SKM-1 (cell line): Measurements from ENCODE around the gene SERPINA4.
"Not testable (repeated sequence)": the region's sequence is repeated elsewhere in the genome, so short reads cannot be mapped to it uniquely, and the experiment has no call there.

Source experiments
- DNase-seq: peaks from one replicate; lab custom pipeline; 2025; ENCODE audit not compliant: unreplicated experiment; lab: John Stamatoyannopoulos, UW

SERPINA4 gene

DNA sequence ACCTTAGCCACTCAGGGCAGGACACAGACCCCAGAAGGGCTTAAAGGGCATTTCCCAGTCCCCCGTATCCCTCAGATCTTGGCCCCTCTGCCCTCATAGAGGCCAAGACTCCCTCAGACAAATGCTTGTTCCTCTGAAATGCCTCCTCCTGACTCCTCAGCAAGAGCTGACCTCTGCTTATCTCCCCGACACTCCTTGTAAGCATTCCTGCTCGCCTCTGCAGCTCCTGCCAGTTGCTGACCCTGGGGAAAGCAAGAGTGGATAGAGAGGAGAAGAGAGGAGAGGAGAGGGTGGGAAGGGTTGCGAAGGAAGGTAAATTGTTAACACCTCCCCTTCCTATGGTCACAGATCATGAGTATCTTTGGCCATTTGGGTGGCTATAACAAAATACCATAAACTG, 27.1 kb downstream of the SERPINA4 start:
- DNase-seq: no peak

DNA sequence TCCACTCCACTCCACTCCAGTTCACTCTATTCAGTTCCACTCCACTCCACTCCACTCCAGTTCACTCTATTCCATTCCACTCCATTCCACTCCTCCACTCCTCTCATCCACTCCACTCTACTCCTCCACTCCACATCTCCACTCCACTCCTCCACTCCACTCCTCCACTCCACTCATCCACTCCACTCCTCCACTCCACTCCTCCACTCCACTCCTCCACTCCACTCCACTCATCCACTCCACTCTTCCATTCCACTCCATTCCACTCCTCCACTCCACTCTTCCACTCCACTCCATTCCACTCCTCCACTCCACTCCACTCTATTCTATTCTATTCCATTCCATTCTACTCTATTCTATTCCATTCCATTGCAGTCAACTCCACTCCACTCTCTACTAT, 29.8 kb downstream of the SERPINA4 start:
- no peak for DNase-seq

DNA sequence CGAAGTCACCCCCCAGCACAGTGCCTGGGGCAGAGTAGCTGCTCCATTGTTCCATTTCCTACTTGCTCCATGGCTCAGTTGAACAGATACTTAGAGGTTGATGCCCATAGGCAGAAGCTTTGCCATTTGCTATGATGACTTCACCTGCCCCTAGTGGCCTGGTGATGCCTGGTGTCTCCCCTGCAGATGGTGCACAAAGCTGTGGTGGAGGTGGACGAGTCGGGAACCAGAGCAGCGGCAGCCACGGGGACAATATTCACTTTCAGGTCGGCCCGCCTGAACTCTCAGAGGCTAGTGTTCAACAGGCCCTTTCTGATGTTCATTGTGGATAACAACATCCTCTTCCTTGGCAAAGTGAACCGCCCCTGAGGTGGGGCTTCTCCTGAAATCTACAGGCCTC, 30.6 kb downstream of the SERPINA4 start:
- DNase-seq: no peak

DNA sequence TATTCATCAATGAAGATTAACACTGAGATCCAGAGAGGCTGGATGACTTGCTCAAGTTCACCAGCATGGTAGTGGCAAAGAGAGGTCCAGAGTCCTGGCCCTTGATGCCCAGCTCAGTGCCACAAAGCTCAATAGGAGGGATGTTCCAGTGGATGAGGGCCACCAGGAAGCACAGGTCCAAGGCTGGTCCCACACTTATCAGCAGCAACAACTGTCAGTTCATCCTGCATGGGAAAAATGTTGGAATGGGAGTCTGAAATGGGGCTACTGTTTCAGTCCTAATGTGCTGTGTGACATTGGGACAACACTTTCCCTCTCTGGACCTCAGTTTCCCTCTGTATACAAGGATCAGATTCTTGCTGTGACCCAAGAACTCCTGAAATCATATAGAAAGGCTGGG, 31.2 kb downstream of the SERPINA4 start:
- no peak for DNase-seq

GRCh38 chr14:94593376-94593748, 32.1 kb downstream of the SERPINA4 start:
- no peak for DNase-seq

GRCh38 chr14:94593749-94594431, 32.6 kb downstream of the SERPINA4 start:
- DNase-seq: no peak

DNA sequence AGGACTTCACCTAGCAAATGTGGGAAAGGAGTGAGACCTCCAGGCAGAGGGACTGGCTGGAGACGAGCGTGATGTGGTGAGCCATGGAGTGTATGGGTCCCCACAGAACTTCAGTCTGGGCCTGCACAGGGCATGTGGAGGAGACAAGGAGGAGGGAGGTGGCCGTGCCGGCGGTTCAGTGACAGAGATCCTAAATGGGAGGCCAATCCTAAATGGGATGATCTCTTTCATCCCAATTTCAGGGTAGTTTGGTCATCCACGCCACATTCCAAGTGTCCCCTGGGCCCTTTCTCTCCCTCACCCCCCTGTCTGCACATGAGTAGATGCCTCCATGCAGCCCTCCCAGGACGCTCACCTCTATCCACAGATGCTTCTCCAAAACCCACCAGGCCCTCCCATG, 33.2 kb downstream of the SERPINA4 start:
- no peak for DNase-seq

DNA sequence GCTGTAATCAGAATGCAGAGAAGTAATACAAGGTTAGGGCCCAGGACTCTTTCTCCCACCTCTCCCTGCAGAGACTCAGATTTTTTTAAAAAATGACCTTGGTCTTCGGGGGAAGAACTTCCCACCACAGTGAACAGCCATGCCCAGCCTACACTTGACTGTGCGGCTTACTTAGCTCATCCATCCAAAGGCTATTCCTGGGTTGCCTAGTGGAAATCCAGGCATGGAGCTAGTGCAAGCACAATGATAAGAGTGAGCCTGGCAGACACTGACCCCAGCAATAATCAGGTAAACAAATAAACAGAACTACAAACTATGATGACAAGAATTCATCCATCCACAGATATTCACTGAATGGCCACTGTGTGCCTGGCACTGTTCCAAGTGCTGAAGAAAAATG, 34.7 kb downstream of the SERPINA4 start:
- DNase-seq: no peak

DNA sequence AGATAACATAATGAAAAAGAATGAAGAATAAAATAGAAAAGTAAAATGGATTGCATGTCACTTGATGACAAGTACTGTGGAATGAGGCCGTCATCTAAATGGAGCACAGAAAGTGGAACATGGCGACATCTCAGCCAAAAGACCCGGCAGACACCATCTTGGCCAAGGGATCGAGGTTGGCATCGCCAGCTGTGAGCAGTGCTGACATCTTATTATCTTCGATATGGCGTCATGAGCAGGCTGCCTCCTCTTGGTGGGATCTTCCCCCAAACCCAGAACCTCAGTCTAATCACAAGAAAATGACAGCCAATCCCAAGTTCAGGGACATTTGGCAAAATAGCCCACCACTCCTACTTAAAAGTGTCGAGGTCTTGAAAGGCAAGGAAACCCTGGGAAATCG, 35.1 kb downstream of the SERPINA4 start:
- no peak for DNase-seq

DNA sequence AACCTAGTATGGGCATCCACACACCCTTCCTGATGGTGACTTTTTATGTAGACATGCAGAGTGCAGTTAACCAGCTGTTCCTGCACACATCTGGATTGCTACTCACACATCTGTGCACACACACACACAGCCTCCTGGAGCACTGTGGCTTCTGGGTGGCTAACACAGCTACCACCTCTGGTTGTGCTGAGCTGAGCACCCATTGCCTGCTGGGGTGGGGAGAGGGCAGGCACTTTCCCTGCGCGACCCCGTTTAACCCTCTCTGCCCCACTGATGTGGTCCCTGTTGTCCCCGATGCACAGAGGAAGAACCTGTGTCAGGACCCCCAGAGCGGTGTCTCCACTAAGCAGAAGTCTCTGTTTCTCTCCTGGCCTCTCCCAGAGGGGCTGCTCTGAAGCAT, 36.5 kb downstream of the SERPINA4 start:
- no peak for DNase-seq

- DNase-seq: no peak
Measured at GRCh38 chr14:94598506-94598815, 37.2 kb downstream of the SERPINA4 start.

DNA sequence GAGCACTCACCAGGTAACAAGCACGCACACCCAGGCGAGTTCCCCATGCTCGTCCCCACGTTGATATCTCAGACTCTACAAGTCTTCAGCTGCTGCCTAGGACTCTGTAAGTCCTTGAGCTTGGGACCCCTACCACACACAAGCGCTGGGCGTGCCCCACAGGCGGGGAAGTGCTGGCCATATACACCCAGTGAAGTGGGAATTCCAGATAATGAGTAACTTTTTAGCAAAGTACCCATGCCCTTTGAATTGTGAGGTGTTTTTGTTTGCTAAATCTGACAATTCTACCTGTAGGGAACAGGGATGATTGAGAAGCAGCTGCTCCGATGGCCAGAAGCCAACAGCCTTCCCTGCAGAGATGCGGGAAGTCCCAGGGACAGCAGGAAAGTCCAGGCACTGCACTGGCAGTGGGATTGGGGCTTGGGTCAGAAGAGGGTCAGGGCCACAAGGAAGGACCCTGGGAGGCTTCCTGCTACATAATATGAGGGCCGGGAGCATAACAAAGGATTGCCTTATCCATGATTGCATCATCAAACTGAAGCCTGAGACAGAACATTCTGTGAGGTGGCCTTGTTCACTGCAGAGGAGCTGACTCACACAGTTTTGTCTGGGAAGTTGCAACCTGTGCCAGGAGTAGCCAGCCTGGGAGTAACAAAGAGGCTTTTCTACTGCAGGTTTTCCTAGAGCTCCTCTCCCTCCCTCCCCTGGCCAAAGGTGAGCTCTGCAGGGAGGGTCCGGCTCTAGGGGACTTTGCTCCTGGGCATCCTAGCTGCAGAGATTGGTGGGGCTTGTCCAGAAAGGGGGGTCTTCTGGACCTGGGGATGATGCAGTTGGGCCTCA, 37.8 kb downstream of the SERPINA4 start:
- DNase-seq: no peak

- DNase-seq: no peak
Measured at GRCh38 chr14:94599656-94600004, 38.4 kb downstream of the SERPINA4 start.

- DNase-seq: no peak
Measured at GRCh38 chr14:94600148-94600545, 38.9 kb downstream of the SERPINA4 start.

DNA sequence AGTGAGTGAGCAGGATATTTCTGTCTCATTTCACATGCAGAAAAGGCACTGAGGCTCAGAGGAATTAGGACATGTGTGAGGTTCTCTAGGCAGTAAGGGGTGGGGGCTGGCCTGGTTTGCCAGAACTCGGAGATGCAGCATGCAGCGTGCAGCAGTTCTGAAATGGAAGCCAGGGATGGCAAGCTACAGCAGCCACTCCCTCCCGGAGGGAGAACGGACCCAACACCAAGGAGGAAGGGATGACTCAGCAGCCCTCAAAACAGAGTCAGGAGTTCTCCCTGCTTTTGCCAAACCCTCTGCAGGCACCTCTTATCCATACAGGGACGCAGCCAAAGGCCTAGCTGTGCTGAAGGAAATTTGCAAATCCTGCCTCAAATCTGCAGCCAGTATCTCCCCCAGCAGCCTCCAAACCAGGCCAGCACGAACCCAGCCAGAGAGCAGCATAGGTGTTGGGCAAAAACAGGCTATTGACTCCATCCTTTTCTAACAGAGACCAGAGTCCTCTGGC, 40.7 kb downstream of the SERPINA4 start:
- DNase-seq: no peak

DNA sequence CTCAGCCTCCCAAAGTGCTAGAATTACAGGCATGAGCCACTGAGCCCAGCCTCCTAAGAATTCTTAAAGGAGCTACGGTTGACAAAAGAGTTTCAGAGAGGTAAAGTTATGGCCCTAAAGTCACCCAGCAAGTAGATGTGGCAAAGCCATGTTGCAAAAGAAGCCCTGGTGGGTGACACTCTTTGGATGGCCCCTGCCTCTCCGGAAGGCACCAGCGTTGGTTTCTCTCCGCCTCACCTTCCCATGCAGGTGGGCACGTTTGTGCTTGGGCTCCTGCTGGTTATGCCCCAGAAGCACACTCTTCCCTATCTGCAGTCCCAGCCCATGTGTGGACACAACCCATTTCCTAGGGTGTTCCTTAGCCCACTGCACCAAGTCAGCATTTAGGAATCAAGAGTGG, 41.5 kb downstream of the SERPINA4 start:
- no peak for DNase-seq

DNA sequence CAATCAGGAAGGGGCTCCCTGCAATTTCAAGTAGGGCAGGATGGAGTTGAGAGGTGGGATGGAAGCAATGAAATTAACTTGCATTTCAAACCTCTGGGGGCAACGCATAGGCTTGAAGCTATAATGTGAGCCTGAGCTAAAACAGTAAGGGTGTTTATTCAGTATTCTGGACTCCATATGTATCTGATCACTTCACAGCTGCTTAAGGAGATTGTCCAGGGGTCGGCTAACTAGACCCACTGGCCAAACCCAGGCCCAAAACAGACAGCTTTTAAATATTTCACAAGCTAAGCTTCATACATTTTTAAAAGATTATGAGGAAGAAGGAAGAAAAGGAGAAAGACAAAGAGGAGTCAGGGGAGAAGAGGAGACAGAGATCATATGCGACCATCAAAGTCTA, 44.1 kb downstream of the SERPINA4 start:
- no peak for DNase-seq

DNA sequence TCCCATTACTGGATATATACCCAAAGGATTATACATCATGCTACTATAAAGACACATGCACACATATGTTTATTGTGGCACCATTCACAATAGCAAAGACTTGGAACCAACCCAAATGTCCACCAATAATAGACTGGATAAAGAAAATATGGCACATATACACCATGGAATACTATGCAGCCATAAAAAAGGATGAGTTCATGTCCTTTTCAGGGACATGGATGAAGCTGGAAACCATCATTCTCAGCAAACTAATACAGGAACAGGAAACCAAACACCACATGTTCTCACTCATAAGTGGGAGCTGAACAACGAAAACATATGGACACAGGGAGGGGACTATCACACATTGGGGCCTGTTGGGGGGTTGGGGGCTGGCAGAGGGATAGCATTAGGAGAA, 47.7 kb downstream of the SERPINA4 start:
- not testable (repeated sequence) for DNase-seq

- no peak for DNase-seq
Measured at GRCh38 chr14:94611179-94611578, 49.9 kb downstream of the SERPINA4 start.

DNA sequence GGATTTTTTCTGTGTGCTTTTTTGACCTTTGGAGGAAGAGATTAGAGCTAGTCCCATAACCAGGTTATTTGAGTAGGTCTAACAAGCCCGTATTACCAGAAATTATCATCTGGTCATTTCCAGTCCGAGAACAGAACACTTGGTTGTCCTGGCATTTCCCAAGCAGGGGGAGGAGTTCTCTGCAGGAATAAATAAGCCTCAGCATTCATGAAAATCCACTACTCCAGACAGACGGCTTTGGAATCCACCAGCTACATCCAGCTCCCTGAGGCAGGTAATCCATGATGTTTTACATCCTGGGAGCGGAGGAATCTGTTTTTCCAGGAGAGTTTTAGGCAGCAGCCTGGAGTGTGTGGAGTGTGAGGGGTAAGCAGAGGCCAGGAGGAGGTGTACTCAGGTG, 50.9 kb downstream of the SERPINA4 start, which contains the start of gene SERPINA3:
Gene SERPINA3, plus strand, starts transcription at position 218 of the 400 bp plus-strand sequence. CDS start 2,051 bp downstream, outside the sequence.
- no peak for DNase-seq

DNA sequence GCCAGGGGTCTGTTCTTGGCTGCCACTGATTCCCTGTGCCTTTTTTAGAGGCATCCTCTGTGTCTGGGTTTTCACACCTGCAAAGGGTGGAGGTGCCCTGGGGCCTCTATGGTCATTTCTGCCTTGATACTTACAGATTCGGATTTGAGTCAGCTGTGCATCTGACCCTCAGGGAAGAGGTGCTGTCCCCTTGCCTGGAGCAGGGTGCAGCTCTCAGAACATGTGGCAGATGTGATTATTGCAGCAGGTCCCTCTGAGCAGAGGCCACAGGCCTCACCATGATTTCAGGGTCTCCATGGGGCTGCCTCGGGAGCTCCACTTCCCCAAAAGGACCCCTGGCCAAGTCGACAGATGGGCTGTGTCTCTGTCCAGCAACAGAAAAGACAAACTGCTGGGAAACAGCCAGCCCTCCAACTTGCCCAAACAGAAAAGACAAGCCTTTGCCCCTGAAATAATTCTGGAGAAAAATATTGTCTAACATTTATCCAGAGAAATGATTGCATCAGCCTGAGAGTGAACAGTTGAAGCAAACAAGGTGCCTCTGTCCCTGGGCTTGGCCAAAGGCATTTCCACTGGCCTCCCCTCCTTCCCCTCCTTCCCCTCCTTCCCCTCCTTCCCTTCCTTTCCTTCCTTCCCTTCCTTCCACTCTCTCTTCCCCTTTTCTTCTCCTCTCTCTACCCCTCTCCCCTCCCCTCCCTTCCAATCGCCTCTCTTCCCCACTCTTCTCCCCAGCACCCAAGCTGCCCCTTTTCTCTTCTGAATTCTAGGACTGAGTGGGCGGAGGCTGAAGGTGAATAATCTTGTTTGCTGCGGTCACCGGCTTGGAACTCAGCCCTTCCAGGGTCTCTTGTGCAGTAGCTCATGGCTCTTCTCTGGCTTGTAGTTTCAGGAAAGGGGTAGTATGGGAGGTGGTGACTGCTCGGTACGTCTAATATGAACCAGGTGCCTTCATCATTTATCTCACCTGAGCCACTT, 51.6 kb downstream of the SERPINA4 start:
- DNase-seq: no peak
